Uterus (tissue), 2 donors: ENCODE results near the gene MAGI2.

Source experiments
- CTCF ChIP-seq, 4 experiments: fragments of 200-600 bp in 2 of 4; fragments of 450-650 bp in 2 of 4; sonication (generic) in 2 of 4; IDR thresholded peaks; one replicate each; pipeline ENCODE4 v1.5.1; 2016 to 2019; ENCODE audit warnings: antibody characterized with exemption in 4 of 4, mild to moderate bottlenecking in 2 of 4, moderate library complexity in 1 of 4
- POLR2A ChIP-seq, 2 donors: fragments of 450-650 bp; IDR thresholded peaks; one replicate each; pipeline ENCODE4 v1.6.1; 2016; ENCODE audit warnings: antibody characterized with exemption in 2 of 2, mild to moderate bottlenecking in 1 of 2, moderate library complexity in 1 of 2

DNA sequence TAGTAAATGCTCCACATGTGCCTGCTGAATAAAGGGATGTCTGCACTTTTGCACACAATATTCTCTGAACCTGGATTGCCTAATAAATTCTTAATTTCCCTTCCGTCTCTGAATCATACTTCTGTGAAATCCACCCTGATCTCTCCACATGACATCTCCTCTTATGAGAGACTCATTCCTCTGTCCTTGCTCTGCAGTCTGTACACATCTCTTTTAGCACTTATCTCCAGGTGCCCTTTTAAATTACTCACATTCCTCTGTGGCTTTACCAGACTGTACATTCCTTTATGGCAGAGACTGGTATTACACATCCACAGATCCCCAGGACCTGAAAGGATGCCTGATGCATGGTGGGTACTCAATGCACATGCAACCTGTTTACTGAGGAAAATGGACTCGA lies 1127.3 kb downstream of the MAGI2 start:
- TF ChIP-seq CTCF (IDR thresholded peaks at IDR 0.05), result no peak
- TF ChIP-seq POLR2A (IDR thresholded peaks at IDR 0.05), result no peak
